Panc1 (cell line): ENCODE measurements around the gene AHSA1. TPM values are rescaled to one million over a fixed set of nuclear protein-coding genes. Genes with fewer than 3 reads are reported as not detected.

Experiments used
- ATAC-seq: fragments of 200-7000 bp; cut with Tn5 transposase; 2 replicates; pipeline ENCODE4 v1.9.1; 2020; ENCODE audit warnings: mild to moderate bottlenecking, moderate library complexity
- BruUV-seq: library from RNA; stranded (reverse); fragments of 400-500 nt; replicated peaks from 2 replicates; lab custom pipeline; 2021; lab: Mats Ljungman, UMichigan
- CTCF ChIA-PET: fragments of 300-600 bp; sonication (Branson Sonifier 250); formaldehyde crosslinking; loops from one replicate; lab custom pipeline; 2022; ENCODE audit warnings: antibody characterized with exemption; lab: Charles Lee
- POLR2A ChIA-PET: fragments of 300-600 bp; sonication (Branson Sonifier 250); formaldehyde crosslinking; loops from one replicate; lab custom pipeline; 2022; ENCODE audit warnings: antibody characterized with exemption; lab: Charles Lee
- DNase-seq: peaks from one replicate; pipeline ENCODE4 v3.0.0-alpha.2; 2010; ENCODE audit warnings: low read depth, low spot score
- H3K27ac ChIP-seq: 2 replicates; pipeline ENCODE4 v1.5.1; 2011; ENCODE audit warnings: mild to moderate bottlenecking, low read length, inconsistent platforms
- H3K27me3 ChIP-seq: fragments of 200-500 bp; sonication (Bioruptor generic); 2 replicates; pipeline ENCODE4 v1.6.0; 2014; ENCODE audit warnings: low read length, inconsistent platforms; ENCODE audit not compliant: control insufficient read depth, insufficient read depth
- H3K36me3 ChIP-seq: fragments of 200-500 bp; sonication (Bioruptor generic); 2 replicates; pipeline ENCODE4 v1.5.1; 2014; ENCODE audit warnings: inconsistent platforms, mild to moderate bottlenecking, low read length, moderate library complexity; ENCODE audit not compliant: control insufficient read depth, insufficient read depth
- H3K4me1 ChIP-seq: 2 replicates; pipeline ENCODE4 v1.5.1; 2011; ENCODE audit warnings: inconsistent platforms, mild to moderate bottlenecking, low read length, moderate library complexity; ENCODE audit not compliant: control insufficient read depth, insufficient read depth
- H3K4me3 ChIP-seq, 2 experiments: 2 replicates each; pipeline ENCODE4 v1.5.1; 2011 to 2012; ENCODE audit warnings: low read depth in 2 of 2, low read length in 2 of 2, mild to moderate bottlenecking in 2 of 2, inconsistent platforms in 1 of 2, moderate library complexity in 1 of 2
- H3K9me3 ChIP-seq: fragments of 200-500 bp; sonication (Bioruptor generic); 2 replicates; pipeline ENCODE4 v1.5.1; 2014; ENCODE audit warnings: low read depth, mild to moderate bottlenecking, inconsistent platforms, low read length, moderate library complexity; ENCODE audit not compliant: control insufficient read depth, insufficient read depth
- CTCF ChIP-seq: fragments of 450-650 bp; IDR thresholded peaks from 2 replicates; pipeline ENCODE4 v1.5.1; 2017; ENCODE audit warnings: mild to moderate bottlenecking
- POLR2AphosphoS5 ChIP-seq: IDR thresholded peaks from 2 replicates; pipeline ENCODE4 v1.6.1; 2012; ENCODE audit warnings: mild to moderate bottlenecking, low read depth, low read length, moderate library complexity
- SIN3A ChIP-seq: IDR thresholded peaks from 2 replicates; pipeline ENCODE4 v1.6.1; 2012; ENCODE audit warnings: low read depth, mild to moderate bottlenecking, low read length, moderate library complexity, borderline replicate concordance; ENCODE audit not compliant: insufficient read depth
- TCF7L2 ChIP-seq: IDR thresholded peaks from 2 replicates; pipeline ENCODE4 v1.6.1; 2011; ENCODE audit warnings: mild to moderate bottlenecking, low read depth, low read length, inconsistent platforms
- in situ Hi-C: cut with HindIII; loops from 2 replicates; pipeline ENCODE4 v1.10.0; 2016; ENCODE audit warnings: low sequenced_read_pairs, low pct_unique_long_range_greater_than_20kb
- intact Hi-C: fragments of 100-400 bp; cut with micrococcal nuclease; formaldehyde crosslinking; loops from one replicate; pipeline ENCODE4 v1.10.0; 2022; ENCODE audit not compliant: unreplicated experiment
- total RNA-seq: library from RNA; stranded (reverse); gene quantifications from one replicate; pipeline ENCODE4 v1.2.1, GENCODE V29; 2021; ENCODE audit not compliant: unreplicated experiment
- TF ChIP-seq, protein P1 (sequence below), 2 experiments: IDR thresholded peaks; 2 replicates each; pipeline ENCODE4 v1.6.1; 2011 to 2012; ENCODE audit warnings: low read depth in 2 of 2, control low read depth in 1 of 2, low read length in 1 of 2, mild to moderate bottlenecking in 1 of 2, moderate library complexity in 1 of 2; ENCODE audit not compliant: insufficient read depth in 1 of 2

AHSA1 gene
- total RNA-seq, 1 experiment from 2014 or later, result 142 TPM

DNA sequence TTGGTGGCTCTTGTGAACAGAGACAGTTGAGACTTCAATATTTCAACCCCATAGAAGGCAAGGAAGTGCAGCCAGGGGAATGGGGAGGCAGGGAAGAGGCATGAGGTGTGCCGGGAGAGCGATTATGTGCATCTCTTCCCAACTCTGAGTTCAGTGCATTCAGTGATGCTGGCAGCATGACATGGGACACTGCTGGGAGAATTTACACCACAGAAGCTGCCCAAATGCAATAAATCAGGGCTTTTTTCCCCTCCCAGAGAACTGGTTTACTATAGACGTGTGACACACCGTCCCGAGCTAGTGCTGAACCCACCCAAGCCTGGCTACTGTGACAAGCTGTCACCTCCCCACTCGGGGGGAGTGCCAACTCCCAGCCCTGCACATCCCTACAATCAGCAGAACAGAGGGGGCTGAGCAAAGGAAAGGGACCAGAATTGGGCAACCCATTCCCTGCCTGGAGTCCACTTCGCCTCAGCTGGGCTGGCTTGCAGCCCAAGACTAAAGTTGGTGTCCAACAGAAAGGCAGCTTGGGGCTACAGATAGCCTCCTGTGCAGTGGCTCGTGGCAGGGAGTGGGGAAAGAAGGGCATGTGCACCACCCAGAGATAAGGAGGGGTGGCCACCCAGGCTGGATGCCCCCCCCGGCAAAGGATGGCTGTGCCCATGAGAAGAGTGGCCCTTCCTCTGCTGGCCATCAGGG, 16.7 kb downstream of the AHSA1 start:
- BruUV-seq, result no TSS peak
- TF ChIP-seq CTCF, result no peak
- no peak for TF ChIP-seq POLR2AphosphoS5
- TF ChIP-seq TCF7L2, result no peak
- TF ChIP-seq, protein P1, sequence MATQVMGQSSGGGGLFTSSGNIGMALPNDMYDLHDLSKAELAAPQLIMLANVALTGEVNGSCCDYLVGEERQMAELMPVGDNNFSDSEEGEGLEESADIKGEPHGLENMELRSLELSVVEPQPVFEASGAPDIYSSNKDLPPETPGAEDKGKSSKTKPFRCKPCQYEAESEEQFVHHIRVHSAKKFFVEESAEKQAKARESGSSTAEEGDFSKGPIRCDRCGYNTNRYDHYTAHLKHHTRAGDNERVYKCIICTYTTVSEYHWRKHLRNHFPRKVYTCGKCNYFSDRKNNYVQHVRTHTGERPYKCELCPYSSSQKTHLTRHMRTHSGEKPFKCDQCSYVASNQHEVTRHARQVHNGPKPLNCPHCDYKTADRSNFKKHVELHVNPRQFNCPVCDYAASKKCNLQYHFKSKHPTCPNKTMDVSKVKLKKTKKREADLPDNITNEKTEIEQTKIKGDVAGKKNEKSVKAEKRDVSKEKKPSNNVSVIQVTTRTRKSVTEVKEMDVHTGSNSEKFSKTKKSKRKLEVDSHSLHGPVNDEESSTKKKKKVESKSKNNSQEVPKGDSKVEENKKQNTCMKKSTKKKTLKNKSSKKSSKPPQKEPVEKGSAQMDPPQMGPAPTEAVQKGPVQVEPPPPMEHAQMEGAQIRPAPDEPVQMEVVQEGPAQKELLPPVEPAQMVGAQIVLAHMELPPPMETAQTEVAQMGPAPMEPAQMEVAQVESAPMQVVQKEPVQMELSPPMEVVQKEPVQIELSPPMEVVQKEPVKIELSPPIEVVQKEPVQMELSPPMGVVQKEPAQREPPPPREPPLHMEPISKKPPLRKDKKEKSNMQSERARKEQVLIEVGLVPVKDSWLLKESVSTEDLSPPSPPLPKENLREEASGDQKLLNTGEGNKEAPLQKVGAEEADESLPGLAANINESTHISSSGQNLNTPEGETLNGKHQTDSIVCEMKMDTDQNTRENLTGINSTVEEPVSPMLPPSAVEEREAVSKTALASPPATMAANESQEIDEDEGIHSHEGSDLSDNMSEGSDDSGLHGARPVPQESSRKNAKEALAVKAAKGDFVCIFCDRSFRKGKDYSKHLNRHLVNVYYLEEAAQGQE (IDR thresholded peaks at IDR 0.05; ENCODE audit: insufficient read depth in 1 of 2, low read depth in 2 of 2, low read length in 1 of 2), result no peak
- no peak for TF ChIP-seq SIN3A
- ChIA-PET POLR2A (interaction anchor here (0.6 kb wide), 1 partner anchor 22 kb away, joined by 13 read pairs; no protein-coding TSS in a partner anchor), CTCF (no interaction called here)
- ATAC-seq (no peak), DNase-seq (no peak)
- no peaks in the 10 kb centered on the region for H3K27me3 ChIP-seq
- intact Hi-C loops (no loop called here), in situ Hi-C loops (no loop called here)
- H3K27ac ChIP-seq, result no peak overlapping the region
- H3K4me1 ChIP-seq, result peaks cover 9% of the 10 kb centered on the region
- H3K36me3 ChIP-seq, result no peaks in the 10 kb centered on the region
- H3K9me3 ChIP-seq, result no peaks in the 10 kb centered on the region
- no peak overlapping the region for H3K4me3 ChIP-seq

DNA sequence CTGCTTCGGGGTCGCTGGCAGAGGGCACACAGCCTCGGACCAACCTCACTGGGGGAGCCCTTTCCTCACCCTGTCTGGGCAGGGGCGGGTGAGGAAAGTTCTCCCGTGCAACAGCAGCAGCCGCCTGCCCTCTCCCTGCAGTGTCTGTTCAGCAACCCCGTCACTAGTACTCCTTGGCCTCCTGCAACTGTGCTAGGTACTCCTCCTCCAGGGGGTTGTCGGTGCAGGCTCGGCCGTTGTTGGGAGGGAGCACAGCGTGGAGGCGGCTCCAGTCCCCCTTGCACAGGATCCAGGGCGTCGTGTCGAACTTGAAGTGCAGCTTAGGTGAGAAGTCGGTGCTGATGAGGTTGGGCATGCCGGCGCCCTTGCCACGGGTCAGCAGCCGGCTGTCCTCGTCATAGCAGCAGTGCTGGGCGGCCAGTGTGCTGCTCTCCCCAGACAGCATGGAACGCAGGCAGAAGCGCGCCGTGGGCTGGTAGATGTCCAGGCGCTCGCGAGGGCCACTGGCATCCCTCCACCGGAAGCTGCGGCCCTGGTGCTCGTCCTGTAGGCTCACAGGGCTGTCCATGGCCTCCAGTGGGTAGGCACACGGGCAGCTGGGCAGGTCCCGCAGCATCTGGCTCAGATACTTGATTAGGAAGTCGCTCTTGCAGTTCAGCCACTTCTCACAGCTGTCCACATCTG, 17.7 kb downstream of the AHSA1 start:
- no peak overlapping the region for H3K27ac ChIP-seq
- TF ChIP-seq TCF7L2, result no peak
- TF ChIP-seq POLR2AphosphoS5, result no peak
- no peak for TF ChIP-seq CTCF
- no peak for TF ChIP-seq SIN3A
- TF ChIP-seq, protein P1 (IDR thresholded peaks at IDR 0.05; ENCODE audit: insufficient read depth in 1 of 2, low read depth in 2 of 2, low read length in 1 of 2), result no peak
- ChIA-PET CTCF (no interaction called here), POLR2A (no interaction called here)
- no peaks in the 10 kb centered on the region for H3K36me3 ChIP-seq
- BruUV-seq, result no TSS peak
- intact Hi-C loops, result no loop called here
- H3K4me3 ChIP-seq, result no peak overlapping the region
- 0 out of 2 replicates have a peak, but pooled peaks have one; percentile 24 for ATAC-seq
- H3K9me3 ChIP-seq, result no peaks in the 10 kb centered on the region
- H3K27me3 ChIP-seq, result no peaks in the 10 kb centered on the region
- no peak for DNase-seq
- in situ Hi-C loops, result no loop called here
- peaks cover under 1% of the 10 kb centered on the region; the same call in 1 of the 2 replicates for H3K4me1 ChIP-seq
